SH-SY5Y (cell line): ENCODE data around the gene COL13A1.

Experiments
- GATA2 ChIP-seq: IDR thresholded peaks from 2 replicates; pipeline ENCODE4 v1.6.1; 2011; ENCODE audit warnings: mild to moderate bottlenecking, low read depth, low read length
- GATA3 ChIP-seq: IDR thresholded peaks from 2 replicates; pipeline ENCODE4 v1.6.1; 2011; ENCODE audit warnings: low read depth, mild to moderate bottlenecking, low read length, moderate library complexity

Gene COL13A1

DNA sequence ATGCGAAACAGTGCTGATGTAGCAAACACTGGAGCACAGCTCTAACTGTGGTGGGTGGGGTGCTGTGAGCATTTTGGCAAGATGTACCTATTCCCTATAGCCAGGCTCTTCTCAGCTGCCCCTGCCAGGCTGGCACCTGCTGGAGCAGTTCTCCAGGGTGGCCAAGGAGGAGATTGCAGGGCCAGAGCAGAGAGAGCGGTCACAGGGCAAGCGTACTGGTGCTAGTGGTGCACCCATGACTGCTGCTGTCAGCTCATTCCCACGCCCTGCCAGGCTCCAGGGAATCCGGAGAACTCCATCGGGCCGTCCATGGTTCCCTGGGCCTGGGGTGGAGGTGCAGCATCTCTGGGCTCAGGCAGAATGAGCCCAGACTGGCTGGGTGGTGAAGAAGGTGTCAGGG lies 2.1 kb downstream of the COL13A1 start:
- TF ChIP-seq GATA2, result no peak
- TF ChIP-seq GATA3, result no peak

DNA sequence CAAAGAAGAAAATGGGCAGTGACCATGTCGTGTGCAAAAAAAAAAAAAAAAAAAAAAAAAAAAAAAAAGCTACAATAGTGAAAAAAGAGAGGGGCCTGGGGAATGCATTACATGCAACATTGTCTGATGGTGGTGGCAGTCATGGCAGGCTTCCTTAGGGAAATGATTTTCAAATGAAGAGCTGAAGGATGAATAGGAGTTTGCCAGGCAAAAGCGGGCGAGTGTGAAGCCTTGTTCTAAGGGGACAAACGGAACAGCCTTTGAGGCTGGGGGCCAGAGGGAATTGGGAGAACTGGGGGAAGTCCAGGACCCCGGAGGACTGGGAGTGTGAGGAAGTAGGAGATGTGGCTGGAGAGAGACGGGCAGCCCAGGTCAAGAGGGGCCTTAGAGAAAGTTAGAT lies 3.1 kb downstream of the COL13A1 start:
- TF ChIP-seq GATA3 (no peak), GATA2 (no peak)

DNA sequence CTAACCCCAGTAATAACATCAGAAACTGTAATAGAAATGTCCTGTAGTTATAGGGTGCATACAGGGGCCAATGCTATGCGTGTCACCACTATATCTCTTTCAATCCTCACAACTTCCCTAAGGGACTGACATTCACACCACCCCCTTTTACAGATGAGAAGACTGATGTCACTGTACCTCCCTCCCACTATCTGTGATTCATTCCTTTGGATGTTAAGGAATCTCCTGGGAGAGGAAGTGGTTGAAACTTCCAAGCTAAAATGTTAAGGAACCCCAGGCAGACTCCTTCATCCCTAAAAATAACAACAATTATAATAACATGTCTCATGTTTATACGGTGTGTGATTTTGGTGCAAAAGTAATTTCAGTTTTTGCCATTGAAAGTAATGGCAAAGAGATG lies 5.4 kb downstream of the COL13A1 start:
- TF ChIP-seq GATA2 (no peak), GATA3 (no peak)

DNA sequence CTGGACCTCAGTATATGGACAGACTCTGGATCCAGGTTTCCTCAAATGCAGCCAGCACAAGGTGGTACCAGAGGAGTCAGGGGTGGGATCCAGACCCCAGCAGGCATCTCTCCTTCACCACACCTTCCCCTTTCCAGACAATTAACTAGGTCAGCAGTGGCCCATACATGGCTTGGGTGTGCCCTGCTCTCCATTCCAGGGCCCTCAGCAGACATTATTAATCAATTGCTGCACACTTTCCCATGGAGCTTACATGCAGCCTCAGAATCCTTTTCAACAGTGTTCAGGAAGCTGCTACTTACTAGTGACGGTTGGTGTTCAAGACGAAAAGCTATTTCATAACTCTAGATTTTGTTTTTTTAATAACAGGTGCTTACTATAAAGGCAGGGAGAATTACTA lies 6.0 kb downstream of the COL13A1 start:
- TF ChIP-seq GATA2 (no peak), GATA3 (no peak)

- no peak for TF ChIP-seq GATA3
- no peak for TF ChIP-seq GATA2
Observed at GRCh38 chr10:69809318-69809717, 7.6 kb downstream of the COL13A1 start.

DNA sequence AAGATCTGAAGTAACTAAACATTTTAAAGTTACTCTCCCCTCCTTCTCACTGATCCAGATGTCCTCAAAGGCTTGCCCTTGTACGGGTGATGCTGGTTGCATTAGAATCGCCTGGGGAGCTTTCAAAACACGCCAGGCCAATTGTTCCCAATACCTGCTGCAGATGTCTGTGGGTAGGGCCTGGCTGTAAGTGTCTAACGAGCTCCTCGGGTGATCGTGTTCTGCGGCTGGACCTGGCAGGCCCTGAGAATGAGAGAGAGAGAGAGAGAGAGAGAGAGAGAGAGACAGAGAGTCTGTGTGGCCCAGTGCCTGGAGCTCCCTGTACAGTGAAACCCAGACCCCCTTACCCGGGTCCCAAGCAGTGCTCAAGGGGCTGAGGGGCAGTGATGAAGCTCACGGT lies 8.4 kb downstream of the COL13A1 start:
- TF ChIP-seq GATA3 (no peak), GATA2 (no peak)

DNA sequence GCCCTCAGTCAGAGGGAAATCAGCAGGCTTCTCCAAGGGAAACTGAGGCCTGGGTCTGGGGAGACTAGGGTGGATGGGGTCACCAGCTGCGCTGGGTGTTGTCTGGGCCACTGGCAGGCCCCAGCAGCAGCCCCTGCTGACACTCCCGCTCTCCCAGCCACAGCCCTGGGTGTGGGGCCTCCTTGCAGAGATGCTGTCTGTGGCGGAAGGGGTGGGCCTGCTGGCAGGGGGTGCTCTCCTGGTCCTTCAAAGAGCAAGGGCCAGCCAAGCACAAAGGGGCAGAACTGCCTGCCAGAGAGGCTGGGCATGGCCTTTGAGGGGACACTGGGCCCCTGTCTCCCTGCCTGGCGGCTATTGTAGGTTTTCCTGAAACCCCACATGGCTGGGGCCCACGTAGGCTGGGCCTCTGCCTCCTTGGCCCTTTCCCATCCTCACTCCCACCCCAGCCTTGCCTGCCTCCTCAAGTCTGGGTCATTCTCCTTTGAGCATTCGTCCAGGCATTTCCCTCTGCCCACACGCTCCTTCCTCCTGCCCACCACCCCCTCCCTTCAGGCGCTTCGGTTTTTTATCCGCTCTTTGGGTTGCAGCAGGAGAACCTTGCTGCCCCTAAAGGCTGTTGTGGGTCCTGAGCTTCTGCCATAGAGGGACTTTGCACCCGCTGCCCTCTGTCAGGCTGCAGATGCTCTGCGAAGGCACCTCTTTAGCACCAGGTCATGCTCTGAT lies 9.1 kb downstream of the COL13A1 start:
- TF ChIP-seq GATA2 (no peak), GATA3 (no peak)

DNA sequence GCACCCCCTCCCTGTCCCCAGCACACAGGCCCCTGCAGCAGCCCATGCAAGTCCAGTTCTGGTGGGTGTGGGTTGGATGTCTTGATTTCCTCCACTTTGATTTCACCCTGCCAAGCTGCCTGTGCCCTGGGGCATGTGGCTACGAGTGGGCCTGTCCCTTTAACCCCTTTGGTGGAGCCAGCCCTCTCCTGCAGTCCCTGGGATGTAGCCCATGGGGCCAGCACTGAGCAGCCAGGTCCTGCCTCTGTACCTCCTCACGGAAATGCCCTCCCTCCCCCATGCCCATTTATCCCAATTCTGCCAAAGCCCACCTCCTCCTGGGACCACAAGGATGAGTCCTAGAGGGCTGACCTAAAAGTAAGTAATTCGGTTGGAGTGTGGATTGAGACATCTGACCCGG lies 11.9 kb downstream of the COL13A1 start:
- TF ChIP-seq GATA2 (no peak), GATA3 (no peak)

DNA sequence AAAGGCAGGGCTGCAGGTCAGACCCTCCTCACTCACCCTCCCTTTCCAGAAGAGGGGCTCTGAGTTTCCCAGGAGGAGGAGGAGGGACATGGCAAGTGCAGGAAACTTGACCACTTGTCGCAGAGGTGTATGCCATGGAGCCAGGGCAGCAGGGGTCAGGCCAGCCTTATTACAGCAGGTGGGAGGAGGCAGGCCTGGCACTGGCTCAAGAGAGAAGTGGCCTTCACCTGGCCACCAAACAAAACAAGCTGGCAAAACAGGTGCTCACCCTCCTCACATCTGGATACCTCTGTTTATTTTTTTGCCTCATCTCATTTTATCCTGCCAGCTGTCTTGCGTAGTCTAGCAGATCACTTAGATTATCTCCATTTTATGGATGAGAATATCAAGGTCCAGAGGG lies 12.5 kb downstream of the COL13A1 start:
- no peak for TF ChIP-seq GATA3
- TF ChIP-seq GATA2, result no peak

GRCh38 chr10:69815104-69815503 lies 13.4 kb downstream of the COL13A1 start:
- TF ChIP-seq GATA3 (no peak), GATA2 (no peak)

- no peak for TF ChIP-seq GATA3
- no peak for TF ChIP-seq GATA2
Observed at GRCh38 chr10:69816521-69816920, 14.8 kb downstream of the COL13A1 start.

DNA sequence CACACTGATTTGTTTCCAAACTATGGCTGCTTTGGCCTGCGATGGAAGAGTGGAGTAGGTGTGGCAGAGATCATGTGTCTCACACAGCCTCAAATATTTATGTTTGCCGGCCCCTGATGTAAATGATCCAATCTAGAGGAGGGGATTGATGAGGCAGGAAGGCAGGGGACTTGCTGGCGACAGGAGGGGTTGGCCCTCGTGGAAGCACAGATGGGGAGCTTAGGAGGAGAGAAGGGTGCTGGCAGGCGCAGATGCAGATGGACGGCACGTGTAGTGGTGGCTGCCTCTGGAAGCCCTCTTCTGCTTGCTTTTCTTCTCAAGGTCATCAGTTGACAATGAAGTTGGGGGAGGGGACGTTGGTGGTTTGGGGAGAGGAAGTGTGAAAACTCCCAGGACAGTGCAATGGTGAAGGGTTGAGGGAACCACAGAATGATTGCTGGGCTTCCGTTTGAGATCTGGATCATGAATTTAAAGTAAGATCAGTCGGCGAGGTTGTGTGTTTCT lies 15.4 kb downstream of the COL13A1 start:
- TF ChIP-seq GATA2 (no peak), GATA3 (no peak)

GRCh38 chr10:69818676-69819239 lies 17.1 kb downstream of the COL13A1 start:
- TF ChIP-seq GATA2, result no peak
- no peak for TF ChIP-seq GATA3

DNA sequence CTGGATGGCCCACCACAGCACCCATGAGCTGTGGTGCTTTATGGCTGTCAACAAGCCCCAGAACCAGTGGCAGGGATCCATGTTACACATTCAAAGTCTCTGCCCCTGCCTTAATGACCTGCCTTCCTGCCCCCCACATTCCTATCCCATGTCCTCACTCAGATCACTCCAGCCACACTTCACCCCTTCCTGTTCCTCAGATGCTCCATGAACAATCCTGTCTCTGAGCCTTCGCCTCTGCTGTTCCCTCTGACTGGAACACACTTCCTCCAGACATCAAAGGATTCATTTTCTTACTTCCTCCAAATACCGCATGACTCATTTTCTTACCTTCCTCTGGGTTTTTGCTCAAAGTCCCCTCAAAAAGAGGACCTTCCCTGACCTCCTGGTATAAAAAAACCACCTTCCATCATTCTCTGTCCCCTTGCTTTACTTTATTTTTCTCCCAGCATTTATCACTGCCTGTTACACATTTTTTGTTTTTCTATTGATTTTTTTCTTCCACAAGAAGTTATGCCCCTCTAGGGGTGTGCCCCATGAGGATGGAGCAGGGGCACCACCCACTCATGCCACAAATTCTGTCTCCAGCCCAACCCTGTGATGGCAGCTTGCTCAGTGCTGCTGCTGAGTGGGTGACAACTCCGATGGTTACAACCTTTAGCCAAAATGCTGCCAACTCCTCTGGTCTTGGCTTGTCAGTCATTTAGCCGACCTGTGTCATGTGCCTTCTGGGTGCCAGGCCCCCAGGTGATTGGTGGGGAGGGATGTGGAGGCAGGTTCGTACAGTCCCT lies 18.2 kb downstream of the COL13A1 start:
- TF ChIP-seq GATA2 (no peak), GATA3 (no peak)
